ENCODE measurements around the gene PLXNC1.
A peak's percentile ranks its signal among the peaks of the same experiment; 100 is the strongest.

The PLXNC1 gene

DNA sequence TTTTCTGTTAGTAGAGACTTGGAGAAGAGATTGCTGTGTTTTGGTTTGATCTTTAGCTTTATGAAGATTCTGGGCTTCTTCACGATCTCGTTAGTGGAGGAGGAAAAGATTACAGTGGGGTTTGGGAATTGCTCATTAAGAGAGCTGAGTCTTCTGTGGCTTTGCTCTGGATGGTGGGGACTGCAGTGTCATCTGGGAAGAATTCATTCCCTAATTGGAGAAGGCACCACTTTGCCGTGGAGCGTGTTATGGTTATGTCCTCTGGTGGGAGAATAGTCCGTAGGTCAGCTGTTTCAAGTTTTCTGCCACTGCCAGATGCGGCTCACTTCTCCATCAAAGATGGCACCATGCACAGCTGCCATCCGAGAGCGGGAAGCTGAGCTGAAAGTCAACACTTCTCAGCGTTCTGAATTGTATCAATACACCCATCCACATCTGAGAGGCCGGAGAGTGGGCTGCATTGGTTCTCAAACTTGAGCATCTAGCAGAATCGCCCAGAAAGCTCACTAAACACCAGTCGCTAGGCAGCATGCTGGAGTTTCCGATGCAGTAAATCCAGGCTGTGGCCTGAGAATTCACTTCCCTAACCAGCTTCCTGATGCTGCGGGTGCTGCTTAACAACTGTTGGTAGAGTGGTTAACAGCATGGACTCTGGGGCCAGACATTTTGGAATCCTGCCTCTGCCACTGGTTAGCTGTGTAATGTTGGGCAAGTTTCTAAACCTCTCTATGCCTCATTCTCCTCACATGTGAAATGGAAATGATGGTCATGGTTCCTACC is 117.8 kb downstream of the PLXNC1 start:
- no peaks in the 10 kb centered on the region for H3K27me3 ChIP-seq (ENCODE audit: insufficient read depth, low read length, poor library complexity, severe bottlenecking)
- no peaks in the 10 kb centered on the region for H3K79me2 ChIP-seq (ENCODE audit: insufficient read depth, low read length)
- no peaks in the 10 kb centered on the region for H3F3A ChIP-seq (ENCODE audit: low read depth)
- no peaks in the 10 kb centered on the region; the same call in 1 of the 2 replicates for H3K36me3 ChIP-seq (ENCODE audit: insufficient read depth, low read length)
- peaks cover 41% of the 10 kb centered on the region for H3K4me1 ChIP-seq (ENCODE audit: insufficient read depth, low read length, poor library complexity, severe bottlenecking)
- no peaks in the 10 kb centered on the region for H4K20me1 ChIP-seq (ENCODE audit: insufficient read depth, low read length, poor library complexity, severe bottlenecking)
- no peaks in the 10 kb centered on the region for H3K9me3 ChIP-seq (ENCODE audit: insufficient read depth, low read depth, low read length)
- TF ChIP-seq, protein P1, sequence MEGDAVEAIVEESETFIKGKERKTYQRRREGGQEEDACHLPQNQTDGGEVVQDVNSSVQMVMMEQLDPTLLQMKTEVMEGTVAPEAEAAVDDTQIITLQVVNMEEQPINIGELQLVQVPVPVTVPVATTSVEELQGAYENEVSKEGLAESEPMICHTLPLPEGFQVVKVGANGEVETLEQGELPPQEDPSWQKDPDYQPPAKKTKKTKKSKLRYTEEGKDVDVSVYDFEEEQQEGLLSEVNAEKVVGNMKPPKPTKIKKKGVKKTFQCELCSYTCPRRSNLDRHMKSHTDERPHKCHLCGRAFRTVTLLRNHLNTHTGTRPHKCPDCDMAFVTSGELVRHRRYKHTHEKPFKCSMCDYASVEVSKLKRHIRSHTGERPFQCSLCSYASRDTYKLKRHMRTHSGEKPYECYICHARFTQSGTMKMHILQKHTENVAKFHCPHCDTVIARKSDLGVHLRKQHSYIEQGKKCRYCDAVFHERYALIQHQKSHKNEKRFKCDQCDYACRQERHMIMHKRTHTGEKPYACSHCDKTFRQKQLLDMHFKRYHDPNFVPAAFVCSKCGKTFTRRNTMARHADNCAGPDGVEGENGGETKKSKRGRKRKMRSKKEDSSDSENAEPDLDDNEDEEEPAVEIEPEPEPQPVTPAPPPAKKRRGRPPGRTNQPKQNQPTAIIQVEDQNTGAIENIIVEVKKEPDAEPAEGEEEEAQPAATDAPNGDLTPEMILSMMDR (conservative IDR thresholded peaks at IDR 0.05; ENCODE audit: low read length), result no peak
- no peak for TF ChIP-seq EZH2phosphoT487 (IDR thresholded peaks at IDR 0.05; ENCODE audit: borderline replicate concordance)
- H3K4me2 ChIP-seq (ENCODE audit: low read depth, low read length, poor library complexity, severe bottlenecking), result no peak overlapping the region
- H3K9ac ChIP-seq (ENCODE audit: low read depth, low read length, poor library complexity, severe bottlenecking), result no peak overlapping the region
- no peak overlapping the region for H3K4me3 ChIP-seq (ENCODE audit: low read length, poor library complexity, severe bottlenecking)
- no peak overlapping the region for H2AFZ ChIP-seq (ENCODE audit: low read length)
- H3K9me2 ChIP-seq (replicated peaks; ENCODE audit: low read depth, low read length), result no peaks in the 10 kb centered on the region

DNA sequence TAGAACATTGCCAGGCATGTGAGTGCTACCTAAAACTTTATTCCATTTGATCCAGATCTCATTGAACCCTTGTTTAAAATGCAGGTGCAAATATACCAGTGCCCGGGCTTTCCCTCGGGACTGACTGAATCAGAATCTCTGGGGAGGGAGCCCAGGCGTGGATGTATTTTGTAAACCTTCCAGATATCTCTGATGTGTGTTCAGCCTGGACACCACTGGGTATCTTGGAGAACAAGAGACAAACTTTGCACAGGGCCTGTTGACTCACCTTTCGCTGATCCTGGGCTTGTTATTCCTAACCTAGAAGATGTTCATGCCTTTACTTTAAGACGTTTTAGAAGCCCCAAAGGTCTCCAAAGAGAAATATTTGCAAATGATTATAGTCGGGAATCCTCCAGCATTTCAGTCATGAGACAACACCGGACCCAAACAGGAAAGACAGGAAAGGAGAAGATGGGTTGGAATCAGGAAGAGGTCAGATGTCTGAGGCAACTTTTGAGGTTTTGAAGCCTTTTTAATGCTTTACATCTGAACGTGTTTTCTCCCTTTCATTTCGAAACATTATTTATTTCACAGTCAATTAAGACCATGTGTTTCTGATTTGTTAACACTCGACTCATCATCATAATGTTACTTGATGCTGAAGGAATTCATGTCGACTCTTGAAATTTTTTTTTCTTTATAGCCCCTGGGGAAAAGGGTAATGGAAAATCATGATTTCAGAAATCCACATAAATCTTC is 118.6 kb downstream of the PLXNC1 start:
- Histone ChIP-seq H3K79me2 (ENCODE audit: insufficient read depth, low read length) (no peaks in the 10 kb centered on the region), H3K36me3 (ENCODE audit: insufficient read depth, low read length) (no peaks in the 10 kb centered on the region; the same call in 1 of the 2 replicates), H3K4me1 (ENCODE audit: insufficient read depth, low read length, poor library complexity, severe bottlenecking) (peaks cover 40% of the 10 kb centered on the region)

DNA sequence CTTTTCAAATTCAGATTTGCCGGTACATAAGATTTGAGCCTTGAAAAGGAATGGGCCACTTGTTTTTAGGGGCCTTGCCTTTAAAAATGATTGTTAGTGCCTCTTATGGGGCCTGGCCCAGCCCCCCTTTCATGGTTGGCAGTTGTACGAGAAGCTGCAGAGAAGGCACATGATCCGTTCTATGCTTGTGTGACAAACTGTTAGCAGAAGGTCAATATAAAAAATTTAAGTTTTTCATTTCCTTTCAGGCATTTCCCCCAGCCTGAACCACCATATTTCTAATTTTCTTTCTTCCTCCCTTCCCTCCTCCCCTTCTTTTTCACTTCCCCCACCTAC is 119.1 kb downstream of the PLXNC1 start:
- Histone ChIP-seq H4K20me1 (ENCODE audit: insufficient read depth, low read length, poor library complexity, severe bottlenecking) (no peaks in the 10 kb centered on the region), H3K36me3 (ENCODE audit: insufficient read depth, low read length) (no peaks in the 10 kb centered on the region; the same call in 1 of the 2 replicates), H3F3A (ENCODE audit: low read depth) (no peaks in the 10 kb centered on the region), H3K27me3 (ENCODE audit: insufficient read depth, low read length, poor library complexity, severe bottlenecking) (no peaks in the 10 kb centered on the region), H3K9me3 (ENCODE audit: insufficient read depth, low read depth, low read length) (no peaks in the 10 kb centered on the region), H2AFZ (ENCODE audit: low read length) (no peak overlapping the region), H3K4me3 (ENCODE audit: low read length, poor library complexity, severe bottlenecking) (no peak overlapping the region), H3K4me2 (ENCODE audit: low read depth, low read length, poor library complexity, severe bottlenecking) (peak overlapping the region; percentile 22), H3K4me1 (ENCODE audit: insufficient read depth, low read length, poor library complexity, severe bottlenecking) (peaks cover 36% of the 10 kb centered on the region), H3K9me2 (replicated peaks; ENCODE audit: low read depth, low read length) (no peaks in the 10 kb centered on the region), H3K9ac (ENCODE audit: low read depth, low read length, poor library complexity, severe bottlenecking) (peak overlapping the region; percentile 12), H3K79me2 (ENCODE audit: insufficient read depth, low read length) (no peaks in the 10 kb centered on the region)
- TF ChIP-seq EZH2phosphoT487 (IDR thresholded peaks at IDR 0.05; ENCODE audit: borderline replicate concordance), result no peak
- TF ChIP-seq, protein P1 (conservative IDR thresholded peaks at IDR 0.05; ENCODE audit: low read length), result no peak

More for the DNA sequence above, 118.6 kb downstream of the PLXNC1 start:
- Histone ChIP-seq H3K27me3 (ENCODE audit: insufficient read depth, low read length, poor library complexity, severe bottlenecking) (no peaks in the 10 kb centered on the region), H2AFZ (ENCODE audit: low read length) (no peak overlapping the region), H3F3A (ENCODE audit: low read depth) (no peaks in the 10 kb centered on the region), H3K9me2 (replicated peaks; ENCODE audit: low read depth, low read length) (no peaks in the 10 kb centered on the region), H3K4me2 (ENCODE audit: low read depth, low read length, poor library complexity, severe bottlenecking) (peak overlapping the region; percentile 22), H3K9ac (ENCODE audit: low read depth, low read length, poor library complexity, severe bottlenecking) (peak overlapping the region; percentile 12), H4K20me1 (ENCODE audit: insufficient read depth, low read length, poor library complexity, severe bottlenecking) (no peaks in the 10 kb centered on the region), H3K9me3 (ENCODE audit: insufficient read depth, low read depth, low read length) (no peaks in the 10 kb centered on the region), H3K4me3 (ENCODE audit: low read length, poor library complexity, severe bottlenecking) (no peak overlapping the region)
- no peak for TF ChIP-seq EZH2phosphoT487 (IDR thresholded peaks at IDR 0.05; ENCODE audit: borderline replicate concordance)
- TF ChIP-seq, protein P1 (conservative IDR thresholded peaks at IDR 0.05; ENCODE audit: low read length), result no peak

Measured in Loucy (cell line).